Lower lobe of right lung (tissue), 2 donors: ENCODE results near the gene MLYCD. TPM values are rescaled to one million over a fixed set of nuclear protein-coding genes. Genes with fewer than 3 reads are reported as not detected.

ENCODE experiments used
- ATAC-seq, 2 donors: fragments of 200-7000 bp; cut with Tn5 transposase; one replicate each; pipeline ENCODE4 v1.9.1; 2020 to 2022; ENCODE audit warnings: mild to moderate bottlenecking in 2 of 2, moderate library complexity in 2 of 2
- DNase-seq: peaks from one replicate; pipeline ENCODE4 v3.0.0-alpha.2; 2020
- H3K27ac ChIP-seq: fragments of 200-600 bp; one replicate; pipeline ENCODE4 v1.8.0; 2022
- H3K27me3 ChIP-seq: fragments of 200-600 bp; one replicate; pipeline ENCODE4 v1.8.0; 2022; ENCODE audit warnings: low read depth
- H3K36me3 ChIP-seq: fragments of 200-600 bp; one replicate; pipeline ENCODE4 v1.8.0; 2022; ENCODE audit warnings: mild to moderate bottlenecking
- H3K4me1 ChIP-seq: fragments of 200-600 bp; one replicate; pipeline ENCODE4 v1.8.0; 2022
- H3K4me3 ChIP-seq: fragments of 200-600 bp; one replicate; pipeline ENCODE4 v1.8.0; 2022; ENCODE audit warnings: mild to moderate bottlenecking
- H3K9me3 ChIP-seq: fragments of 200-600 bp; one replicate; pipeline ENCODE4 v1.8.0; 2022
- intact Hi-C: fragments of 100-400 bp; cut with DNase I; formaldehyde crosslinking; loops from one replicate; pipeline ENCODE4 v1.11.0; 2022
- total RNA-seq: library from RNA; stranded (reverse); fragmentation: NEBNext Ultra II Directional; extraction: Animal tissue kit (Norgen Biotek cat#: 25700); gene quantifications from one replicate; pipeline ENCODE4 v1.2.1, GENCODE V29; 2021
- TF ChIP-seq, protein P1 (sequence below): fragments of 200-600 bp; IDR thresholded peaks from one replicate; pipeline ENCODE4 v1.8.0; 2022; ENCODE audit warnings: antibody characterized with exemption, mild to moderate bottlenecking
- donor health status: DM: no; HTN: yes; CAD: no; lungs with severe emphysema.

MLYCD gene
- total RNA-seq, 1 donor from 2014 or later = 9.1 TPM

DNA sequence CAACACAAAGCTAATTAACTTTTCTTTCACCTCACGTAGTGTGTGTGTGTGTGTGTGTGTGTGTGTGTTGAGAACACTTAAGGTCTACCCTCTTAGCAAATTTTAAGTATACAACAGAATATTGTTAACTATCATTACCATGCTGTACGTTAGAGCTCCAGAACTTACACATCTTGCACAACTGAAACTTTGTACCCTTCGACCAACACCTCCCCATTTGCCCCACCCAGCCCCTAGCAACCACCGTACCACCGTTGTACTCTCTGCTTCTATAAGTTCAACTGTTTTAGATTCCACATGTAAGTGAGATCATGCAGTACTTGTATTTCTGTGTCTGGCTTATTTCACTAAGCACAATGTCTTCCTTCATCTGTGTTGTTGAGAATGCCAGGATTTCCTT is 28.1 kb upstream of the MLYCD start:
- Histone ChIP-seq H3K27ac (no peak overlapping the region), H3K4me3 (no peak overlapping the region), H3K9me3 (no peaks in the 10 kb centered on the region), H3K4me1 (no peaks in the 10 kb centered on the region), H3K27me3 (no peaks in the 10 kb centered on the region), H3K36me3 (no peaks in the 10 kb centered on the region)
- intact Hi-C loops = no loop called here
- ATAC-seq (no peak), DNase-seq (no peak)
- TF ChIP-seq, protein P1, sequence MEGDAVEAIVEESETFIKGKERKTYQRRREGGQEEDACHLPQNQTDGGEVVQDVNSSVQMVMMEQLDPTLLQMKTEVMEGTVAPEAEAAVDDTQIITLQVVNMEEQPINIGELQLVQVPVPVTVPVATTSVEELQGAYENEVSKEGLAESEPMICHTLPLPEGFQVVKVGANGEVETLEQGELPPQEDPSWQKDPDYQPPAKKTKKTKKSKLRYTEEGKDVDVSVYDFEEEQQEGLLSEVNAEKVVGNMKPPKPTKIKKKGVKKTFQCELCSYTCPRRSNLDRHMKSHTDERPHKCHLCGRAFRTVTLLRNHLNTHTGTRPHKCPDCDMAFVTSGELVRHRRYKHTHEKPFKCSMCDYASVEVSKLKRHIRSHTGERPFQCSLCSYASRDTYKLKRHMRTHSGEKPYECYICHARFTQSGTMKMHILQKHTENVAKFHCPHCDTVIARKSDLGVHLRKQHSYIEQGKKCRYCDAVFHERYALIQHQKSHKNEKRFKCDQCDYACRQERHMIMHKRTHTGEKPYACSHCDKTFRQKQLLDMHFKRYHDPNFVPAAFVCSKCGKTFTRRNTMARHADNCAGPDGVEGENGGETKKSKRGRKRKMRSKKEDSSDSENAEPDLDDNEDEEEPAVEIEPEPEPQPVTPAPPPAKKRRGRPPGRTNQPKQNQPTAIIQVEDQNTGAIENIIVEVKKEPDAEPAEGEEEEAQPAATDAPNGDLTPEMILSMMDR = no peak

- Histone ChIP-seq H3K4me3 (no peak overlapping the region), H3K9me3 (no peaks in the 10 kb centered on the region), H3K4me1 (no peaks in the 10 kb centered on the region), H3K27me3 (no peaks in the 10 kb centered on the region), H3K36me3 (no peaks in the 10 kb centered on the region), H3K27ac (no peak overlapping the region)
- ATAC-seq = no peak
- DNase-seq = no peak
- TF ChIP-seq, protein P1 = peak; percentile 39
- intact Hi-C loops = no loop called here
Observed at GRCh38 chr16:83878838-83879237, 20.1 kb upstream of the MLYCD start.

GRCh38 chr16:83882163-83882885 is 16.6 kb upstream of the MLYCD start:
- TF ChIP-seq, protein P1 = no peak
- ATAC-seq (no peak), DNase-seq (no peak)
- Histone ChIP-seq H3K36me3 (no peaks in the 10 kb centered on the region), H3K9me3 (no peaks in the 10 kb centered on the region), H3K4me3 (no peak overlapping the region), H3K27me3 (no peaks in the 10 kb centered on the region), H3K27ac (no peak overlapping the region), H3K4me1 (no peaks in the 10 kb centered on the region)
- intact Hi-C loops = no loop called here

DNA sequence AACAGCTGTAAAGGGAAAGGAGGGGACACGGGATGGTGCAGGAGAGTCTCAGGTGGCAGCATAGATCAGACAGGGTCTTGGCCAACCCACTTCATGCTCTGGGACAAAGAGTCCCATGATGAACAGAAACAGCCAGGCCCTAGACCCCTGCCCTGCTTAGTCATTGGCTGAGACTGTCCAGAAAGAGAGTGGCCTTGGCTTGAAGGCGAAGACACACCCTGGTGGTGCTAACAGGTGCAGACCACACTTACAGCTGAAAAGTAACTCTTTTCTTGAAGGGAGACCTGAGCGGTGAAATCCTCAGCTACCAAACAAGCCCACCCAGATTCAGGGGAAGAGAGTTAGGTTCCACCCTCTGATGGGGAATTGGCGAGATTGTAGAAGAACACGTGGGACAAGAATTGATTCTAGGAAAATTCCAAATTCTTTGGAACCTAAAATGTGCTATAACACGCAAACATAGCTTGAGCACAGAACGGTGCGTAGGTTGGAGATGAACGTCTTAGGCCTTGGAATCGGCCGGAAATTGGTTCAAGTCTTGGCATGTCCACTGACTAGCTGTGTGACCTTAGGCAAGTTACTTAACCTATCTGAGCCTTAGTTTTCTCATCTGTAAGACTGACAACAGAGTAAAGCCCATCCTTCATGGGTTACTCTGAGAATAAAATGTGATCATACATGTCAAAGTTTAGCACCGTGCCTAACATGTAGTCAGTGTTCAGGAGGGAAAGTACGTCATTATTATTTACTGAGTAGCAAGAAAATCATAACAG is 12.5 kb upstream of the MLYCD start:
- Histone ChIP-seq H3K9me3 (no peaks in the 10 kb centered on the region), H3K36me3 (no peaks in the 10 kb centered on the region), H3K4me3 (no peak overlapping the region), H3K4me1 (no peaks in the 10 kb centered on the region), H3K27ac (no peak overlapping the region), H3K27me3 (no peaks in the 10 kb centered on the region)
- ATAC-seq (no peak), DNase-seq (no peak)
- intact Hi-C loops = no loop called here
- TF ChIP-seq, protein P1 = no peak

- DNase-seq (no peak), ATAC-seq (no peak)
- Histone ChIP-seq H3K36me3 (no peaks in the 10 kb centered on the region), H3K27me3 (no peaks in the 10 kb centered on the region), H3K27ac (no peak overlapping the region), H3K9me3 (no peaks in the 10 kb centered on the region), H3K4me3 (no peak overlapping the region), H3K4me1 (no peaks in the 10 kb centered on the region)
- intact Hi-C loops = no loop called here
- TF ChIP-seq, protein P1 = no peak
Observed at GRCh38 chr16:83887080-83887479, 11.8 kb upstream of the MLYCD start.
